B cell (primary cell): ENCODE measurements around the gene CST9. TPM values are rescaled to one million over a fixed set of nuclear protein-coding genes. Genes with fewer than 3 reads are reported as not detected.

ENCODE experiments used
- ATAC-seq: fragments of 200-7000 bp; cut with Tn5 transposase; one replicate; pipeline ENCODE4 v1.10.0; 2021; ENCODE audit warnings: low read depth, mild to moderate bottlenecking, moderate number of reproducible peaks, moderate library complexity
- CTCF ChIA-PET: fragments of 350-600 bp; sonication (Branson Sonifier 250); formaldehyde crosslinking; loops from one replicate; lab custom pipeline; 2021; ENCODE audit warnings: antibody characterized with exemption, inconsistent platforms; lab: Charles Lee
- POLR2A ChIA-PET: fragments of 350-600 bp; sonication (Branson Sonifier 250); formaldehyde crosslinking; loops from one replicate; lab custom pipeline; 2021; ENCODE audit warnings: antibody characterized with exemption; lab: Charles Lee
- DNase-seq: peaks from one replicate; pipeline ENCODE4 v3.0.0; 2013
- H2AFZ ChIP-seq: 2 replicates; pipeline ENCODE4 v1.6.1; 2012; ENCODE audit warnings: mild to moderate bottlenecking, low read depth, low read length; ENCODE audit not compliant: insufficient read depth, poor library complexity, severe bottlenecking
- H3K27ac ChIP-seq, 2 donors: 1 replicate in 1 of 2; 2 replicates in 1 of 2; pipeline ENCODE4 v1.5.1; 2012 to 2013; ENCODE audit warnings: low read length in 2 of 2, mild to moderate bottlenecking in 2 of 2, moderate library complexity in 1 of 2
- H3K27me3 ChIP-seq, 4 experiments: fragments of 200-600 bp in 1 of 4; sonication (generic) in 1 of 4; replicated peaks in 1 of 4; 1 replicate in 2 of 4; 2 replicates in 2 of 4; pipeline versions ENCODE4 v1.6.1 to v1.7.0; 2013 to 2016; ENCODE audit warnings: low read length in 3 of 4, mild to moderate bottlenecking in 2 of 4, mixed read lengths in 1 of 4, moderate library complexity in 1 of 4; ENCODE audit not compliant: insufficient read depth in 4 of 4, control insufficient read depth in 3 of 4; ENCODE audit errors: control extremely low read depth in 1 of 4
- H3K36me3 ChIP-seq, 2 experiments: replicated peaks in 1 of 2; 1 replicate in 1 of 2; 2 replicates in 1 of 2; pipeline versions ENCODE4 v1.6.1 to v1.7.1; 2013; ENCODE audit warnings: low read length in 1 of 2; ENCODE audit not compliant: insufficient read depth in 2 of 2, control insufficient read depth in 1 of 2; ENCODE audit errors: control extremely low read depth in 1 of 2, extremely low read depth in 1 of 2
- H3K4me1 ChIP-seq, 2 donors: fragments of 200-600 bp in 1 of 2; sonication (generic) in 1 of 2; 1 replicate in 1 of 2; 2 replicates in 1 of 2; pipeline versions ENCODE4 v1.5.1 to v1.6.1; 2013 to 2017; ENCODE audit warnings: low read length in 2 of 2; ENCODE audit not compliant: control insufficient read depth in 2 of 2, insufficient read depth in 2 of 2
- H3K4me2 ChIP-seq: replicated peaks from 2 replicates; pipeline ENCODE3; 2012; ENCODE audit warnings: mild to moderate bottlenecking, low read depth, low read length; ENCODE audit not compliant: poor library complexity, severe bottlenecking
- H3K4me3 ChIP-seq, 5 experiments: fragments of 200-600 bp in 1 of 5; sonication (generic) in 1 of 5; 1 replicate in 3 of 5; 2 replicates in 2 of 5; pipeline versions ENCODE4 v1.5.1 to v1.7.0; 2011 to 2016; ENCODE audit warnings: low read length in 4 of 5, mild to moderate bottlenecking in 4 of 5, low read depth in 2 of 5, control low read depth in 1 of 5, moderate library complexity in 1 of 5; ENCODE audit not compliant: insufficient read depth in 1 of 5; ENCODE audit errors: control extremely low read depth in 1 of 5, extremely low read depth in 1 of 5
- H3K79me2 ChIP-seq: fragments of 200-600 bp; sonication (generic); one replicate; pipeline ENCODE4 v1.6.0; 2016; ENCODE audit warnings: low read length; ENCODE audit not compliant: control insufficient read depth, insufficient read depth
- H3K9ac ChIP-seq: fragments of 200-600 bp; sonication (generic); 2 replicates; pipeline ENCODE4 v1.6.1; 2017; ENCODE audit warnings: mild to moderate bottlenecking, low read length, moderate library complexity
- H3K9me3 ChIP-seq, 3 donors: one replicate each; pipeline versions ENCODE4 v1.6.1 to v1.7.1; 2013; ENCODE audit warnings: low read length in 2 of 3; ENCODE audit not compliant: control insufficient read depth in 2 of 3, insufficient read depth in 1 of 3; ENCODE audit errors: control extremely low read depth in 1 of 3
- H4K20me1 ChIP-seq: 2 replicates; pipeline ENCODE4 v1.6.0; 2012; ENCODE audit warnings: mild to moderate bottlenecking, low read length; ENCODE audit not compliant: insufficient read depth, control insufficient read depth, poor library complexity, severe bottlenecking
- H3K27ac Mint-ChIP-seq: one replicate; pipeline ENCODE4 v1.8.0; 2021; ENCODE audit warnings: mixed read lengths
- H3K27me3 Mint-ChIP-seq: one replicate; pipeline ENCODE4 v1.8.0; 2021; ENCODE audit warnings: mixed read lengths
- H3K4me1 Mint-ChIP-seq: one replicate; pipeline ENCODE4 v1.8.0; 2021; ENCODE audit warnings: mixed read lengths
- H3K4me3 Mint-ChIP-seq: one replicate; pipeline ENCODE4 v1.8.0; 2021; ENCODE audit warnings: mixed read lengths
- H3K9me3 Mint-ChIP-seq: one replicate; pipeline ENCODE4 v1.8.0; 2022; ENCODE audit warnings: mixed read lengths; ENCODE audit not compliant: insufficient read depth
- CTCF ChIP-seq: fragments of 200-600 bp; IDR thresholded peaks from one replicate; pipeline ENCODE4 v1.8.0; 2022; ENCODE audit warnings: antibody characterized with exemption, mild to moderate bottlenecking
- EZH2 ChIP-seq: IDR thresholded peaks from 2 replicates; pipeline ENCODE4 v1.6.1; 2012; ENCODE audit warnings: borderline replicate concordance, low read depth, mild to moderate bottlenecking, moderate library complexity, low read length; ENCODE audit not compliant: insufficient read depth, poor library complexity, severe bottlenecking
- WGBS: methylation state at CpG from one replicate; pipeline ENCODE4 v1.1.5; 2013; ENCODE audit warnings: missing lambda C conversion rate; ENCODE audit not compliant: insufficient coverage; 5-methylcytosine and 5-hydroxymethylcytosine counted together
- intact Hi-C: fragments of 100-400 bp; cut with micrococcal nuclease; formaldehyde crosslinking; loops from one replicate; pipeline ENCODE4 v1.10.0; 2022
- polyA plus RNA-seq: library from polyadenylated mRNA; depleted of rRNA; stranded (reverse); fragments of >200 nt; gene quantifications from 2 replicates; pipeline ENCODE4 v1.2.3, GENCODE V29; 2012
- total RNA-seq, 2 donors: library from RNA; stranded (reverse); fragments of 120-200 nt in 1 of 2; gene quantifications; 1 replicate in 1 of 2; 2 replicates in 1 of 2; pipeline versions ENCODE4 v1.2.3 to v1.2.4, GENCODE V29; 2013 to 2022

Gene CST9
- total and polyA plus RNA-seq, 2 donors (not counting 1 experiment from before 2014, with no cell fraction given): not detected

- no peak for TF ChIP-seq CTCF
- TF ChIP-seq EZH2: no peak
- H3K4me2 ChIP-seq: no peak within 1 kb of the TSS
- H3K27ac Mint-ChIP-seq: no peak within 1 kb of the TSS
Measured at GRCh38 chr20:23568320-23568970, 37.3 kb downstream of the CST9 start, which contains the start of gene CST9L. Gene CST9L (minus strand): TSS chr20:23568484. CDS start chr20:23568450, 34 bp downstream.

GRCh38 chr20:23566199-23566932 is 39.4 kb downstream of the CST9 start:
- CTCF ChIA-PET: no interaction called here
- no peak for TF ChIP-seq CTCF
- TF ChIP-seq EZH2: no peak
- 89% methylated on average over 3 of the region's 7 CpGs for WGBS
- Histone ChIP-seq H3K27ac (no peak overlapping the region), H3K9me3 (peaks cover 2 to 14% (median 9%) of the 10 kb centered on the region in 3 donors), H3K4me2 (no peak overlapping the region), H2AFZ (no peak overlapping the region), H3K36me3 (no peaks in the 10 kb centered on the region), H3K79me2 (no peaks in the 10 kb centered on the region), H3K9ac (no peak overlapping the region), H3K27me3 (no peaks in the 10 kb centered on the region), H4K20me1 (no peaks in the 10 kb centered on the region), H3K4me3 (no peak overlapping the region), H3K4me1 (no peaks in the 10 kb centered on the region)
- no peak for ATAC-seq
- DNase-seq: no peak
- POLR2A ChIA-PET: no interaction called here
- no peak overlapping the region for H3K27ac Mint-ChIP-seq
- intact Hi-C loops: no loop called here
- no peaks in the 10 kb centered on the region for H3K4me1 Mint-ChIP-seq
- no peaks in the 10 kb centered on the region for H3K27me3 Mint-ChIP-seq
- H3K4me3 Mint-ChIP-seq: no peak overlapping the region
- H3K9me3 Mint-ChIP-seq: no peaks in the 10 kb centered on the region

More at GRCh38 chr20:23568320-23568970, 37.3 kb downstream of the CST9 start, which contains the start of gene CST9L:
- WGBS: 92% methylated on average over 7 of the region's 11 CpGs
- Mint-ChIP-seq H3K27me3 (no peaks in the 10 kb centered on the region), H3K4me3 (no peak within 1 kb of the TSS), H3K4me1 (no peaks in the 10 kb centered on the region), H3K9me3 (no peaks in the 10 kb centered on the region)
- Histone ChIP-seq H2AFZ (no peak within 1 kb of the TSS), H3K9me3 (peaks cover 0 to under 1% (median 0%) of the 10 kb centered on the region in 3 donors), H3K27me3 (no peaks in the 10 kb centered on the region), H3K36me3 (no peaks in the 10 kb centered on the region), H3K79me2 (no peaks in the 10 kb centered on the region), H3K4me3 (no peak within 1 kb of the TSS), H3K27ac (no peak within 1 kb of the TSS), H4K20me1 (no peaks in the 10 kb centered on the region), H3K9ac (no peak within 1 kb of the TSS), H3K4me1 (no peaks in the 10 kb centered on the region)
- intact Hi-C loops: no loop called here
- ATAC-seq (no peak), DNase-seq (no peak)
- POLR2A ChIA-PET: no interaction called here
- CTCF ChIA-PET: no interaction called here
